HG02970 (cell line): ENCODE results near the gene CCDC80.

Experiments used
- ATAC-seq: cut with Tn5 transposase; IDR thresholded peaks from one replicate; pipeline ENCODE4 v1.9.1; 2021; ENCODE audit warnings: mild to moderate bottlenecking, moderate library complexity, moderate number of reproducible peaks; ENCODE audit not compliant: unreplicated experiment, low FRiP score

The CCDC80 gene, protein sequence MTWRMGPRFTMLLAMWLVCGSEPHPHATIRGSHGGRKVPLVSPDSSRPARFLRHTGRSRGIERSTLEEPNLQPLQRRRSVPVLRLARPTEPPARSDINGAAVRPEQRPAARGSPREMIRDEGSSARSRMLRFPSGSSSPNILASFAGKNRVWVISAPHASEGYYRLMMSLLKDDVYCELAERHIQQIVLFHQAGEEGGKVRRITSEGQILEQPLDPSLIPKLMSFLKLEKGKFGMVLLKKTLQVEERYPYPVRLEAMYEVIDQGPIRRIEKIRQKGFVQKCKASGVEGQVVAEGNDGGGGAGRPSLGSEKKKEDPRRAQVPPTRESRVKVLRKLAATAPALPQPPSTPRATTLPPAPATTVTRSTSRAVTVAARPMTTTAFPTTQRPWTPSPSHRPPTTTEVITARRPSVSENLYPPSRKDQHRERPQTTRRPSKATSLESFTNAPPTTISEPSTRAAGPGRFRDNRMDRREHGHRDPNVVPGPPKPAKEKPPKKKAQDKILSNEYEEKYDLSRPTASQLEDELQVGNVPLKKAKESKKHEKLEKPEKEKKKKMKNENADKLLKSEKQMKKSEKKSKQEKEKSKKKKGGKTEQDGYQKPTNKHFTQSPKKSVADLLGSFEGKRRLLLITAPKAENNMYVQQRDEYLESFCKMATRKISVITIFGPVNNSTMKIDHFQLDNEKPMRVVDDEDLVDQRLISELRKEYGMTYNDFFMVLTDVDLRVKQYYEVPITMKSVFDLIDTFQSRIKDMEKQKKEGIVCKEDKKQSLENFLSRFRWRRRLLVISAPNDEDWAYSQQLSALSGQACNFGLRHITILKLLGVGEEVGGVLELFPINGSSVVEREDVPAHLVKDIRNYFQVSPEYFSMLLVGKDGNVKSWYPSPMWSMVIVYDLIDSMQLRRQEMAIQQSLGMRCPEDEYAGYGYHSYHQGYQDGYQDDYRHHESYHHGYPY

GRCh38 chr3:112640930-112641801 is at the start of gene CCDC80:
TSS of gene CCDC80 (minus strand) at chr3:112641143. CDS start at chr3:112639905, 1,238 bp downstream.
- ATAC-seq = no peak

- no peak for ATAC-seq
Measured at GRCh38 chr3:112689989-112690388, 49.0 kb upstream of the CCDC80 start.

GRCh38 chr3:112689385-112689784 is 48.4 kb upstream of the CCDC80 start:
- ATAC-seq = no peak

GRCh38 chr3:112688819-112689218 is 47.9 kb upstream of the CCDC80 start:
- ATAC-seq = no peak

DNA sequence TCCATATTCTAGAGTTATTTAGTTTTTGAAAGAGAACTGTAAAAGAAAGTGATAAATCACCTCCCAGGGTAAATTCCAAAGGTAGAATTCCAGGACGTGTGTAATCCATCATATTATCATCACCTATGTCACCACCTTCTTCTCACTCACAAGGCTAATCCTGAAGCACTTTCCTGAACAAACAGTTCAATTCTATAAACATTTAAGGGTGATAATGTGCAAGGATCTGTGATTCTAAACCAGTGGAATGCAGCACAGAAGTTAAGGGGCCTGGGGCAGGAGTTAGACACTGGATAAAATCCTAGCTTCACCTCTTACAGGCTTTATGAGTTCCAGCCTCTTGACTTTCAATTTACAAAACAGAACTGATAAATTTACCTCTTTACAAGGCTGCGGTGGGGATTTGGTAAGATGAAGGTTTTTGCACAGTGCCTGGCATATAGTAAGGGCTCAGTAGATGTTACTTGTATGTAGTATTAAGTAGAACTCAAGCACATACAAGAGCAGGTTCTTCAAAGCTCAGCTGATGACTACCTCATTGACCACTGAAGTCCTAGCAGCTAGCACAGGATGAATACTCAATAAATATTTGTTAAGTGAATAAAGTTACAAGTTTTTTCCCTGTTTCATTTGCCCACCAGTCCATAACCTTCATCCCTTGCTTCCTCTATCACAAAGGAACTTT is 47.3 kb upstream of the CCDC80 start:
- ATAC-seq = no peak

DNA sequence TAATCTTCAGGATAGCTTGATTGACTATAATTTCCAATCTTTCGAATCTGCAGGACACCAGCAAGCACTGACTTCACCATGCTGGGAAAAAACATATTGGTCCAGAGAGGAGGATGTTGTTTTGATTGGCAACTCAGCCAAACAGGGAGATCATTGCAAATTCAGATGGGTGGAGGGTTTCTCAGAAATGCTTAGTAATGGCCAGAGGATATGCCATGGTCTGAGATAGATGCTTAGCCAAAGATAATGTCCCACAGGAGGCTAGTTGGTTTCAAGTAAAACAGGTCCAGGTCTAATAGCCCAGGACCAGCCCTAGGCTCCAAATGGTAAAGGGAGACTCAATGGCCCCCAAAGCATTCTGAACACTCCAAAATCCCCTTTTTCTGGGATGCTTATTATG is 46.7 kb upstream of the CCDC80 start:
- ATAC-seq = no peak

GRCh38 chr3:112687211-112687610 is 46.3 kb upstream of the CCDC80 start:
- ATAC-seq = no peak

- ATAC-seq = no peak
Measured at GRCh38 chr3:112685956-112686799, 45.2 kb upstream of the CCDC80 start.

- ATAC-seq = no peak
Measured at GRCh38 chr3:112685420-112685819, 44.5 kb upstream of the CCDC80 start.

DNA sequence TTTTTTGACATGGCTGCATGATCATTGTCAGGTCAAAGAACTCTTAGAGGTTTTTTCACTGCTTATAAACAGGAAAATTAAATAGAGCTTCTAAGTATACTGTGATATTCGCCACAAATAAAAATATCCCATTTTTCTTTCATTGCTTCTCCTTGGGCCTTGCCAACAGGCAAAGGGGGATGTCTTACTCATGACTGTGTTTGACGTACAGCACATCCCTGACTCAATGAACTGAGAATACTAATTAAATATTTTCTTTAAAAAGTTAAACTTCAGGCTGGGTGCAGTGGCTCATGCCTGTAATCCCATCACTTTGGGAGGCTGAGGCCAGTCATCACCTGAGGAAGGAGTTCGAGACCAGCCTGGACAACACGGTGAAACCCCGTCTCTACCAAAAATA is 41.4 kb upstream of the CCDC80 start:
- no peak for ATAC-seq

DNA sequence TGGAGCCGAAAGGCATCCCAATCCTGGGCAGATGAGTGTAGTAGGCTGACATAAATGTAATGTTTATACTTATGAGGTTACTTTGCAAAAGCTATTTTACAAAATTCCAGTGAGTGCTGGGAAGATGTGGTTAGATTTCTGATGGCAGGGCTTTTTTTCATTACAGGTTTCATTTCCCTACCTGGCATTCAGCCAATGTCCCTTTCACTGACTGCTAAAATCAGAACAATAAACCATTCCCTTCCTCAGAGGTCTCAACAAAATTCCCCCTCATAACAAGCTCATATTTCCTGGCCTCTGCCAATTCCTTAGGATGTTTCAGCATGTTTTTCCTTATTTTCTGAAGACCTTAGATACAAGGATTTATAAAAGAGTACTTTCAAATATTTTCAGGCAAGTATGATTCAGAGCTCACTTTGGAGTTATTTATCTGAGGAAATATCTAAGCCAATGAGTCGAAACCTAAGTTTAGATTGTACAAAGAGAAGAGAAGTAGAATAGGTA is 40.9 kb upstream of the CCDC80 start:
- no peak for ATAC-seq

DNA sequence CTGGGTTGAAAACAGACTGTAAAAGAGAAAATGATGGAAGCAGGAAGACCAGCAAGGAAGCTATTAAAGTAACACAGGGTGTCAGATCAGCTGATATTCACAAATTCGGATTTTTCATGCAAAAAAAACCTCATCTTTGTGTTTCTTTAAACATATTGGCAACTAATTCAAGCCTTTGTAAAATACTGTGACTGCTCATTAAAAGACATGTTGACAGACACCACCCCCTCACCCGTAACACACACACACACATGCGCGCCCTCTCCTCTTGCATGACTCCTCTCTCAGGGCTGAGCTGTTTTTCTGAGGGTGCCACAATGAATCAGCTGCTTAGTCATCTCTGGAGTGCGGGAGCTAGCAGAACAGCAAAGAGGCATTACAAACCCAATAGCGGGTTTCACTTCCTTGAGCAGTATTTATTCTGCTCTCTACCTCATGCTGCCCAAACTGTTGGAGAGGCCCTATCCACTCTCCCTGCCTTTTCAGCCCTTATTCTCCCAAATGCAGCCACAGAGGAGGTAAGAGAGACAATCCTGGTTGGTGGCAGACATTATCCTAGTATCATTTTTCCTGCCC is 35.8 kb upstream of the CCDC80 start:
- ATAC-seq = peak; percentile 99

- no peak for ATAC-seq
Measured at GRCh38 chr3:112675943-112676535, 35.1 kb upstream of the CCDC80 start.

GRCh38 chr3:112675349-112675748 is 34.4 kb upstream of the CCDC80 start:
- ATAC-seq = no peak

GRCh38 chr3:112672716-112673541 is 32.0 kb upstream of the CCDC80 start:
- ATAC-seq = no peak

- no peak for ATAC-seq
Measured at GRCh38 chr3:112671930-112672715, 31.2 kb upstream of the CCDC80 start.
